ENCODE measurements around the gene STOM.

Gene STOM

GRCh38 chr9:121299467-121300282 is 70.4 kb downstream of the STOM start:
- no peak for TF ChIP-seq EZH2 (IDR thresholded peaks at IDR 0.05; ENCODE audit: borderline replicate concordance, low read length)
- TF ChIP-seq, protein P1, sequence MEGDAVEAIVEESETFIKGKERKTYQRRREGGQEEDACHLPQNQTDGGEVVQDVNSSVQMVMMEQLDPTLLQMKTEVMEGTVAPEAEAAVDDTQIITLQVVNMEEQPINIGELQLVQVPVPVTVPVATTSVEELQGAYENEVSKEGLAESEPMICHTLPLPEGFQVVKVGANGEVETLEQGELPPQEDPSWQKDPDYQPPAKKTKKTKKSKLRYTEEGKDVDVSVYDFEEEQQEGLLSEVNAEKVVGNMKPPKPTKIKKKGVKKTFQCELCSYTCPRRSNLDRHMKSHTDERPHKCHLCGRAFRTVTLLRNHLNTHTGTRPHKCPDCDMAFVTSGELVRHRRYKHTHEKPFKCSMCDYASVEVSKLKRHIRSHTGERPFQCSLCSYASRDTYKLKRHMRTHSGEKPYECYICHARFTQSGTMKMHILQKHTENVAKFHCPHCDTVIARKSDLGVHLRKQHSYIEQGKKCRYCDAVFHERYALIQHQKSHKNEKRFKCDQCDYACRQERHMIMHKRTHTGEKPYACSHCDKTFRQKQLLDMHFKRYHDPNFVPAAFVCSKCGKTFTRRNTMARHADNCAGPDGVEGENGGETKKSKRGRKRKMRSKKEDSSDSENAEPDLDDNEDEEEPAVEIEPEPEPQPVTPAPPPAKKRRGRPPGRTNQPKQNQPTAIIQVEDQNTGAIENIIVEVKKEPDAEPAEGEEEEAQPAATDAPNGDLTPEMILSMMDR (IDR thresholded peaks at IDR 0.05; ENCODE audit: low read length): no peak

GRCh38 chr9:121298689-121299466 is 71.2 kb downstream of the STOM start:
- peak overlapping the region; percentile 66 for H3K4me2 ChIP-seq (ENCODE audit: low read length)
- no peak overlapping the region for H2AFZ ChIP-seq (ENCODE audit: low read length)
- no peaks in the 10 kb centered on the region for H3K9me2 ChIP-seq (ENCODE audit: low read depth, low read length)
- H3K27ac ChIP-seq (ENCODE audit: low read depth, low read length, poor library complexity, severe bottlenecking): peak overlapping the region; percentile 13
- H3K27me3 ChIP-seq (ENCODE audit: insufficient read depth, low read length): peaks cover 5% of the 10 kb centered on the region; the same call in 1 of the 2 replicates
- H3K9me3 ChIP-seq (ENCODE audit: low read length): no peaks in the 10 kb centered on the region
- H3K36me3 ChIP-seq (ENCODE audit: insufficient read depth, low read length): no peaks in the 10 kb centered on the region
- H4K20me1 ChIP-seq (ENCODE audit: insufficient read depth, low read length): no peaks in the 10 kb centered on the region
- H3K9ac ChIP-seq (ENCODE audit: low read length): peak overlapping the region; percentile 18; the same call in 1 of the 2 replicates
- TF ChIP-seq, protein P1 (IDR thresholded peaks at IDR 0.05; ENCODE audit: low read length): no peak
- TF ChIP-seq EZH2 (IDR thresholded peaks at IDR 0.05; ENCODE audit: borderline replicate concordance, low read length): no peak
- H3F3A ChIP-seq (ENCODE audit: insufficient read depth, low read length): no peaks in the 10 kb centered on the region
- H3K4me1 ChIP-seq (ENCODE audit: insufficient read depth, low read length, severe bottlenecking): peaks cover 28% of the 10 kb centered on the region
- H3K4me3 ChIP-seq (ENCODE audit: low read depth, low read length, poor library complexity, severe bottlenecking): peak overlapping the region; percentile 48
- no peaks in the 10 kb centered on the region for H3K79me2 ChIP-seq (ENCODE audit: insufficient read depth, low read length)

More at GRCh38 chr9:121299467-121300282, 70.4 kb downstream of the STOM start:
- peaks cover 5% of the 10 kb centered on the region; the same call in 1 of the 2 replicates for H3K27me3 ChIP-seq (ENCODE audit: insufficient read depth, low read length)
- H2AFZ ChIP-seq (ENCODE audit: low read length): no peak overlapping the region
- peak overlapping the region; percentile 66 for H3K4me2 ChIP-seq (ENCODE audit: low read length)
- no peaks in the 10 kb centered on the region for H3K36me3 ChIP-seq (ENCODE audit: insufficient read depth, low read length)
- H3K27ac ChIP-seq (ENCODE audit: low read depth, low read length, poor library complexity, severe bottlenecking): no peak overlapping the region
- H3K4me1 ChIP-seq (ENCODE audit: insufficient read depth, low read length, severe bottlenecking): peaks cover 28% of the 10 kb centered on the region
- peak overlapping the region; percentile 51; the same call in 1 of the 2 replicates for H3K9ac ChIP-seq (ENCODE audit: low read length)
- H4K20me1 ChIP-seq (ENCODE audit: insufficient read depth, low read length): no peaks in the 10 kb centered on the region
- H3K4me3 ChIP-seq (ENCODE audit: low read depth, low read length, poor library complexity, severe bottlenecking): peak overlapping the region; percentile 48
- H3K9me2 ChIP-seq (ENCODE audit: low read depth, low read length): no peaks in the 10 kb centered on the region
- no peaks in the 10 kb centered on the region for H3K79me2 ChIP-seq (ENCODE audit: insufficient read depth, low read length)
- H3F3A ChIP-seq (ENCODE audit: insufficient read depth, low read length): no peaks in the 10 kb centered on the region
- no peaks in the 10 kb centered on the region for H3K9me3 ChIP-seq (ENCODE audit: low read length)

DNA sequence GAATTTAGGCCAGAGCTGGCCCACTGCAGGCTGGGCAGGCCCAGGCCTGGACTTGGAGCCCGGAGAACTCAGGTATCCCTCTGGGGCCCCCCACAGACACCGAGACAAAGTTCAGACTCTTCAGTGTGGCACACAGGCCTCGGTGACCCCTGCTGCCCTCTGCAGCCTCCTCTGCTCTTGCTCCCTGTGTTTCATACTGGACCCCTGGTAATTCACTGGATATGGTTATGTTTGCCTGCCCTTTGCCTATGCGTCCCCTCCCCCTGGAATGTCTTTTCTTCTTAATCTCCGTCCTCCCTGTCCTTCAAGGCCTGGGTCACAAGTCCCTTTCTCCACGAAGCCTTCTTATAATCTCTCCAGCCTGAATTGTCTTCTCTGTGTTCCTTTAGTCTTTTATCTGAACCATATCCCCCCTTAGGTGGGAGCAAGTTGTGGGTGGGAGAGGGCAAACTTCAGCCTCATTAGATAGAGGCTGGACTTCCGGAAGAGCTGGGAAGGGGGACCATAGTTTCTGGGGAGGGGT is 72.0 kb downstream of the STOM start:
- no peaks in the 10 kb centered on the region for H3K79me2 ChIP-seq (ENCODE audit: insufficient read depth, low read length)
- H3F3A ChIP-seq (ENCODE audit: insufficient read depth, low read length): no peaks in the 10 kb centered on the region
- peak overlapping the region; percentile 13 for H3K27ac ChIP-seq (ENCODE audit: low read depth, low read length, poor library complexity, severe bottlenecking)
- no peaks in the 10 kb centered on the region for H4K20me1 ChIP-seq (ENCODE audit: insufficient read depth, low read length)
- H2AFZ ChIP-seq (ENCODE audit: low read length): no peak overlapping the region
- peaks cover 28% of the 10 kb centered on the region for H3K4me1 ChIP-seq (ENCODE audit: insufficient read depth, low read length, severe bottlenecking)
- no peak overlapping the region for H3K4me3 ChIP-seq (ENCODE audit: low read depth, low read length, poor library complexity, severe bottlenecking)
- H3K9ac ChIP-seq (ENCODE audit: low read length): no peak overlapping the region
- no peak for TF ChIP-seq EZH2 (IDR thresholded peaks at IDR 0.05; ENCODE audit: borderline replicate concordance, low read length)
- TF ChIP-seq, protein P1 (IDR thresholded peaks at IDR 0.05; ENCODE audit: low read length): no peak
- H3K9me2 ChIP-seq (ENCODE audit: low read depth, low read length): no peaks in the 10 kb centered on the region
- no peak overlapping the region for H3K4me2 ChIP-seq (ENCODE audit: low read length)
- H3K36me3 ChIP-seq (ENCODE audit: insufficient read depth, low read length): no peaks in the 10 kb centered on the region
- no peaks in the 10 kb centered on the region for H3K9me3 ChIP-seq (ENCODE audit: low read length)
- peaks cover 5% of the 10 kb centered on the region; the same call in 1 of the 2 replicates for H3K27me3 ChIP-seq (ENCODE audit: insufficient read depth, low read length)
